ENCODE results near the gene PSG3.
"Not testable (repeated sequence)": the region's sequence is repeated elsewhere in the genome, so short reads cannot be mapped to it uniquely, and the experiment has no call there.

The PSG3 gene

GRCh38 chr19:42693760-42694350, 46.4 kb downstream of the PSG3 start:
- DNase-seq: no peak

- no peak for DNase-seq
These were observed 56.3 kb downstream of the PSG3 start for GRCh38 chr19:42683917-42684513.

- DNase-seq: not testable (repeated sequence)
These were observed 64.0 kb downstream of the PSG3 start for GRCh38 chr19:42676326-42676725.

GRCh38 chr19:42674549-42674948, 65.7 kb downstream of the PSG3 start:
- DNase-seq: not testable (repeated sequence)
